Smooth muscle cell (in vitro differentiated cells): ENCODE data around the gene ALPG. TPM values are rescaled to one million over a fixed set of nuclear protein-coding genes. Genes with fewer than 3 reads are reported as not detected.

Experiments
- DNase-seq: peaks from one replicate; lab custom pipeline; 2025; ENCODE audit not compliant: unreplicated experiment; lab: John Stamatoyannopoulos, UW
- H2AFZ ChIP-seq: fragments of 200-600 bp; sonication (generic); 2 replicates; pipeline ENCODE4 v1.6.0; 2016; ENCODE audit warnings: antibody characterized with exemption, low read depth, mild to moderate bottlenecking
- H3F3A ChIP-seq: fragments of 200-600 bp; sonication (generic); 2 replicates; pipeline ENCODE4 v1.6.0; 2017; ENCODE audit warnings: antibody characterized with exemption, low read depth
- H3K27ac ChIP-seq: fragments of 200-600 bp; sonication (generic); 2 replicates; pipeline ENCODE4 v1.5.1; 2016; ENCODE audit warnings: low read depth, mild to moderate bottlenecking
- H3K27me3 ChIP-seq: fragments of 200-600 bp; sonication (generic); 2 replicates; pipeline ENCODE4 v1.6.1; 2016; ENCODE audit warnings: low read depth, mild to moderate bottlenecking
- H3K36me3 ChIP-seq: fragments of 200-600 bp; sonication (generic); 2 replicates; pipeline ENCODE4 v1.5.1; 2016; ENCODE audit warnings: low read depth
- H3K4me1 ChIP-seq: fragments of 200-600 bp; sonication (generic); 2 replicates; pipeline ENCODE4 v1.5.1; 2016; ENCODE audit warnings: low read depth
- H3K4me2 ChIP-seq: fragments of 200-600 bp; sonication (generic); 2 replicates; pipeline ENCODE4 v1.6.0; 2016; ENCODE audit warnings: mild to moderate bottlenecking
- H3K4me3 ChIP-seq: fragments of 200-600 bp; sonication (generic); 2 replicates; pipeline ENCODE4 v1.5.1; 2016; ENCODE audit warnings: mild to moderate bottlenecking
- H3K79me2 ChIP-seq: fragments of 200-600 bp; sonication (generic); 2 replicates; pipeline ENCODE4 v1.6.0; 2016; ENCODE audit warnings: low read depth, mild to moderate bottlenecking
- H3K9ac ChIP-seq: fragments of 200-600 bp; sonication (generic); 2 replicates; pipeline ENCODE4 v1.6.0; 2016; ENCODE audit warnings: low read depth
- H3K9me3 ChIP-seq: fragments of 200-600 bp; sonication (generic); replicated peaks from 2 replicates; pipeline ENCODE4 v1.5.1; 2016; ENCODE audit warnings: low read depth
- H4K20me1 ChIP-seq: fragments of 200-600 bp; sonication (generic); 2 replicates; pipeline ENCODE4 v1.6.0; 2016; ENCODE audit warnings: low read depth
- CTCF ChIP-seq: fragments of 200-600 bp; sonication (generic); IDR thresholded peaks from 2 replicates; pipeline ENCODE4 v1.5.1; 2017; ENCODE audit warnings: borderline replicate concordance, mild to moderate bottlenecking, antibody characterized with exemption; ENCODE audit not compliant: insufficient read depth, poor library complexity, severe bottlenecking
- WGBS: methylation state at CpG from one replicate; pipeline ENCODE4 v1.1.7; 2016; ENCODE audit warnings: low lambda C conversion rate; 5-methylcytosine and 5-hydroxymethylcytosine counted together
- polyA plus RNA-seq: library from polyadenylated mRNA; unstranded; fragments of >200 nt; fragmentation: Nextera tagmentation; extraction: Ambion mirVana; gene quantifications from 2 replicates; pipeline ENCODE4 v1.2.1, GENCODE V29; 2016
- small RNA-seq: library from RNA; depleted of rRNA; stranded (forward); fragments of <200 nt; gene quantifications from one replicate; pipeline ENCODE3, GENCODE V24; 2014
- total RNA-seq: library from RNA; depleted of rRNA; stranded (reverse); fragments of >200 nt; gene quantifications from 2 replicates; pipeline ENCODE4 v1.2.3, GENCODE V29; 2014

The ALPG gene
- total and polyA plus RNA-seq, 2 experiments from 2014 or later = not detected

GRCh38 chr2:232459419-232460035 is 52.9 kb downstream of the ALPG start:
- H3K27me3 ChIP-seq = peaks cover 20% of the 10 kb centered on the region
- H4K20me1 ChIP-seq = no peaks in the 10 kb centered on the region
- no peak overlapping the region for H3K9ac ChIP-seq
- TF ChIP-seq CTCF = no peak
- H3F3A ChIP-seq = no peaks in the 10 kb centered on the region
- DNase-seq = no peak
- H3K4me1 ChIP-seq = no peaks in the 10 kb centered on the region
- H3K4me3 ChIP-seq = no peak overlapping the region
- H3K36me3 ChIP-seq = no peaks in the 10 kb centered on the region
- no peaks in the 10 kb centered on the region for H3K9me3 ChIP-seq
- H3K4me2 ChIP-seq = no peak overlapping the region
- no peak overlapping the region for H2AFZ ChIP-seq
- WGBS = 91% methylated on average over 11 of the region's 11 CpGs
- no peak overlapping the region for H3K27ac ChIP-seq
- H3K79me2 ChIP-seq = no peaks in the 10 kb centered on the region

GRCh38 chr2:232460171-232460570 is 53.5 kb downstream of the ALPG start:
- H3K27ac ChIP-seq = no peak overlapping the region
- WGBS = 60% methylated on average over 2 of the region's 2 CpGs
- no peaks in the 10 kb centered on the region for H3F3A ChIP-seq
- no peaks in the 10 kb centered on the region for H3K79me2 ChIP-seq
- H3K36me3 ChIP-seq = no peaks in the 10 kb centered on the region
- H3K9me3 ChIP-seq = no peaks in the 10 kb centered on the region
- no peaks in the 10 kb centered on the region for H3K4me1 ChIP-seq
- no peak overlapping the region for H3K4me2 ChIP-seq
- H3K27me3 ChIP-seq = peaks cover 20% of the 10 kb centered on the region
- no peak for TF ChIP-seq CTCF
- no peak for DNase-seq
- H4K20me1 ChIP-seq = no peaks in the 10 kb centered on the region
- H2AFZ ChIP-seq = no peak overlapping the region
- no peak overlapping the region for H3K9ac ChIP-seq
- H3K4me3 ChIP-seq = no peak overlapping the region

Small RNAs within 50 kb of the gene (small RNA-seq; reads per million reads assigned to genes)
- gene AC068134.4 = not detected

Other genes with a start within 250 kb of the ALPG start
- 0.22 and 0.58 TPM in 2 replicates for gene ALPP, start 28.1 kb upstream of the ALPG start, total RNA-seq
- 0.99 TPM in 1 of 2 replicates, not detected in the other for gene ALPP, start 28.1 kb upstream of the ALPG start, polyA plus RNA-seq
- not detected in 2 replicates for gene ALPI, start 49.3 kb downstream of the ALPG start, total RNA-seq
- gene ALPI, start 49.3 kb downstream of the ALPG start, polyA plus RNA-seq = not detected in 2 replicates
- gene ECEL1, start 81.0 kb downstream of the ALPG start, total RNA-seq = not detected in 2 replicates
- gene ECEL1, start 81.0 kb downstream of the ALPG start, polyA plus RNA-seq = not detected in 2 replicates
- gene PRSS56, start 113.5 kb downstream of the ALPG start, total RNA-seq = not detected in 2 replicates
- 0.24 TPM in 1 of 2 replicates, not detected in the other for gene PRSS56, start 113.5 kb downstream of the ALPG start, polyA plus RNA-seq
- gene CHRND, start 119.3 kb downstream of the ALPG start, total RNA-seq = not detected in 2 replicates
- gene CHRND, start 119.3 kb downstream of the ALPG start, polyA plus RNA-seq = not detected in 2 replicates
- gene CHRNG, start 132.8 kb downstream of the ALPG start, total RNA-seq = 0.58 TPM in 1 of 2 replicates, not detected in the other
- 0.84 TPM in 1 of 2 replicates, not detected in the other for gene CHRNG, start 132.8 kb downstream of the ALPG start, polyA plus RNA-seq
- gene TIGD1, start 143.7 kb downstream of the ALPG start, total RNA-seq = 7.4 and 8.1 TPM in 2 replicates
- gene TIGD1, start 143.7 kb downstream of the ALPG start, polyA plus RNA-seq = 1.9 and 2.9 TPM in 2 replicates
- gene EIF4E2, start 143.8 kb downstream of the ALPG start, total RNA-seq = 83.1 and 110 TPM in 2 replicates
- 189 and 194 TPM in 2 replicates for gene EIF4E2, start 143.8 kb downstream of the ALPG start, polyA plus RNA-seq
- gene EFHD1, start 226.8 kb downstream of the ALPG start, total RNA-seq = 6.4 and 7.7 TPM in 2 replicates
- 19.2 and 25.1 TPM in 2 replicates for gene EFHD1, start 226.8 kb downstream of the ALPG start, polyA plus RNA-seq